ENCODE data around the gene ATXN7L3B. TPM values are rescaled to one million over a fixed set of nuclear protein-coding genes. Genes with fewer than 3 reads are reported as not detected.

ATXN7L3B gene
- total RNA-seq, 1 donor from 2014 or later = 48.4 TPM

GRCh38 chr12:74515849-74516248 is 21.8 kb upstream of the ATXN7L3B start:
- no peak for TF ChIP-seq CTCF (IDR thresholded peaks at IDR 0.05; ENCODE audit: unreplicated experiment)
- Mint-ChIP-seq H3K4me3 (ENCODE audit: unreplicated experiment) (no peak overlapping the region), H3K27ac (ENCODE audit: unreplicated experiment) (no peak overlapping the region)

GRCh38 chr12:74526535-74526934 is 11.1 kb upstream of the ATXN7L3B start:
- Mint-ChIP-seq H3K9me3 (ENCODE audit: unreplicated experiment) (no peaks in the 10 kb centered on the region), H3K4me3 (ENCODE audit: unreplicated experiment) (no peak overlapping the region), H3K27ac (ENCODE audit: unreplicated experiment) (no peak overlapping the region), H3K27me3 (ENCODE audit: unreplicated experiment) (no peaks in the 10 kb centered on the region), H3K4me1 (ENCODE audit: unreplicated experiment) (no peaks in the 10 kb centered on the region), H3K36me3 (ENCODE audit: low read depth, unreplicated experiment) (no peaks in the 10 kb centered on the region)
- DNase-seq (ENCODE audit: low spot score) = no peak
- TF ChIP-seq CTCF (IDR thresholded peaks at IDR 0.05; ENCODE audit: unreplicated experiment) = no peak

More at GRCh38 chr12:74515849-74516248, 21.8 kb upstream of the ATXN7L3B start:
- DNase-seq (ENCODE audit: low spot score) = no peak
- H3K27me3 Mint-ChIP-seq (ENCODE audit: unreplicated experiment) = no peaks in the 10 kb centered on the region
- no peaks in the 10 kb centered on the region for H3K4me1 Mint-ChIP-seq (ENCODE audit: unreplicated experiment)
- no peaks in the 10 kb centered on the region for H3K9me3 Mint-ChIP-seq (ENCODE audit: unreplicated experiment)
- H3K36me3 Mint-ChIP-seq (ENCODE audit: low read depth, unreplicated experiment) = no peaks in the 10 kb centered on the region

GRCh38 chr12:74527491-74527890 is 10.1 kb upstream of the ATXN7L3B start:
- DNase-seq (ENCODE audit: low spot score) = no peak
- no peaks in the 10 kb centered on the region for H3K4me1 Mint-ChIP-seq (ENCODE audit: unreplicated experiment)

GRCh38 chr12:74530676-74531075 is 7.0 kb upstream of the ATXN7L3B start:
- Mint-ChIP-seq H3K27me3 (ENCODE audit: unreplicated experiment) (no peaks in the 10 kb centered on the region), H3K9me3 (ENCODE audit: unreplicated experiment) (no peaks in the 10 kb centered on the region), H3K4me1 (ENCODE audit: unreplicated experiment) (no peaks in the 10 kb centered on the region), H3K4me3 (ENCODE audit: unreplicated experiment) (no peak overlapping the region), H3K36me3 (ENCODE audit: low read depth, unreplicated experiment) (no peaks in the 10 kb centered on the region), H3K27ac (ENCODE audit: unreplicated experiment) (no peak overlapping the region)
- TF ChIP-seq CTCF (IDR thresholded peaks at IDR 0.05; ENCODE audit: unreplicated experiment) = no peak
- DNase-seq (ENCODE audit: low spot score) = no peak

More at GRCh38 chr12:74527491-74527890, 10.1 kb upstream of the ATXN7L3B start:
- H3K27ac Mint-ChIP-seq (ENCODE audit: unreplicated experiment) = no peak overlapping the region
- H3K4me3 Mint-ChIP-seq (ENCODE audit: unreplicated experiment) = no peak overlapping the region
- H3K9me3 Mint-ChIP-seq (ENCODE audit: unreplicated experiment) = no peaks in the 10 kb centered on the region
- H3K27me3 Mint-ChIP-seq (ENCODE audit: unreplicated experiment) = no peaks in the 10 kb centered on the region
- no peaks in the 10 kb centered on the region for H3K36me3 Mint-ChIP-seq (ENCODE audit: low read depth, unreplicated experiment)
- TF ChIP-seq CTCF (IDR thresholded peaks at IDR 0.05; ENCODE audit: unreplicated experiment) = no peak

DNA sequence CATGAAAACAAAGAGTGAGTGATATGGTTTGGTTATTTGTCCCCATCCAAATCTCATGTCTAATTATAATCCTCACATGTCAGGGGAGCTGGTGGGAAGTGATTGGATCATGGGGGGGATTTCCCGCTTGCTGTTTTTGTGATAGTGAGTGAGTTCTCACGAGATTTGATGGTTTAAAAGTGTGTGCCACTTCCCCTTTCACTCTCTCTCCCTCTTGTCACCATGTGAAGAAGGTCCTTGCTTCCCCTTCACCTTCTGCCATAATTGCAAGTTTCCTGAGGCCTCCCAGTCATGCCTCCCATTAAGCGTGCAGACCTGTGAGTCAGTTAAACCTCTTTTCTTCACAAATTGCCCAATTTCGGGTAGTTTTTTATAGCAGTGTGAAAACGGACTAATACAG is 2.1 kb upstream of the ATXN7L3B start:
- TF ChIP-seq CTCF (IDR thresholded peaks at IDR 0.05; ENCODE audit: unreplicated experiment) = no peak
- H3K4me1 Mint-ChIP-seq (ENCODE audit: unreplicated experiment) = peaks cover 28% of the 10 kb centered on the region
- H3K9me3 Mint-ChIP-seq (ENCODE audit: unreplicated experiment) = no peaks in the 10 kb centered on the region
- H3K27ac Mint-ChIP-seq (ENCODE audit: unreplicated experiment) = no peak overlapping the region
- H3K27me3 Mint-ChIP-seq (ENCODE audit: unreplicated experiment) = peaks cover 18% of the 10 kb centered on the region
- DNase-seq (ENCODE audit: low spot score) = no peak
- H3K4me3 Mint-ChIP-seq (ENCODE audit: unreplicated experiment) = no peak overlapping the region
- H3K36me3 Mint-ChIP-seq (ENCODE audit: low read depth, unreplicated experiment) = peaks cover 21% of the 10 kb centered on the region

Measured in endothelial cell (in vitro differentiated cells).